ENCODE data around the gene PREX1.

PREX1 gene

GRCh38 chr20:48807586-48808381 is 20.0 kb downstream of the PREX1 start:
- no peak for DNase-seq

DNA sequence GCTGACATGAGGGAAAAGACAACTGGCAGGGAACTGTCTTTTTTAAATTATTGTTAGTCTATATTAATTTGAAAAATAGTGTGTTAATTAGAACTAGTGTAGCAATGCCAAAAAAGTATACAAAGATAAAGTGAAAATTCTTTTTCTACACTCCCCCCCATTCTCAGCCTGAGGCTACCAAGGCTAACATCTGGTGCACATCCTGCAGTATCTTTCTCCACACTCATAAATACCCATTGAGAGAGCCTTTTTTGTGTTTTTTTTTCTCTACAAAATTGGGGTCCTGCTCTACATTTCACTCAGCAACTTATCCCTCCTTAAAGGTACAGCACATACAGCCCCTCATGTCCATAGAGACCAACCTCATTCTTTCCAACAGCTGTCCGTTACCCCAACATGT is 20.7 kb downstream of the PREX1 start:
- no peak for DNase-seq

- DNase-seq, result no peak
These were observed 22.1 kb downstream of the PREX1 start for GRCh38 chr20:48805716-48806115.

DNA sequence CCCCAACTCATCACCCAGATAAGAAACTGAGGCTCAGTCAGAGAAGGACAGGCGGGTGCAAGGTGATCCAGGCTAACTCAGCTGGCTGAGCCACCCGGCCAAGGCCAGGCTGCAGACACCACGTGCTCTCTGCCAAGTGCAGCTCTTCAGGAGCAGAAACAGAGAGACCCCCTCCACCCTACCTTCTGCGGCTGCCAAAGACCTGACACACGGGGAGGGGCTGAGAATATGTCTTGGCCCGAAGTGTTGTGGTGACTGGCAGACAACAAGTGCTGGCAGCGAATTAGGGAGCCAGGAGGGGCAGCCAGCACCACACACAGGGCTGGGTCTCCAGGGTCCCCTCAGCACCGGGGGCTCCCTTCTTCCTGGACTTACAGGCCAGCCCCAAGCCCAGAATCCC is 22.5 kb downstream of the PREX1 start:
- DNase-seq, result no peak

- DNase-seq, result no peak
These were observed 23.4 kb downstream of the PREX1 start for GRCh38 chr20:48804300-48804980.

GRCh38 chr20:48803176-48804053 is 24.4 kb downstream of the PREX1 start:
- DNase-seq, result no peak

DNA sequence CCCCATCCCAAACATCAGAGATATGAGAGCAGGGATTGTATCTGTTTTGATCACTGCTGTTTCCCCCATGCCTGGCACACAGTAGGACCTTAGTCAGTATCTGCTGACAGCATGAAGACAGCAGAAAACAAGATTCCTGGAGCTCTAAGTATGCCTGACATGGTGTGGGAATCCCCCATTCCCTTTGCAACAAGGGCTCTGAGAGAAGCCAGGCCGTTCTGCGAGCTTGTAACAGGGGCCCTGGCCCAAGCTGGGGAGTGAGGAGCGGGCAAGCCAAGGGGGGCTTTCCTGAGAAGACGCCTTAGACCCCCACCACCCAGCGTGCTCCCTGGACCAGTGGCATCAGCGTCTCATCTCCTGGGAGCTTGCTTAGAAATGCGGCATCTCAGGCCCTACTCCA is 25.2 kb downstream of the PREX1 start:
- no peak for DNase-seq

- DNase-seq, result no peak
These were observed 25.6 kb downstream of the PREX1 start for GRCh38 chr20:48802216-48802615.

- DNase-seq, result no peak
These were observed 26.6 kb downstream of the PREX1 start for GRCh38 chr20:48801197-48801596.

GRCh38 chr20:48800177-48800576 is 27.6 kb downstream of the PREX1 start:
- DNase-seq, result no peak

DNA sequence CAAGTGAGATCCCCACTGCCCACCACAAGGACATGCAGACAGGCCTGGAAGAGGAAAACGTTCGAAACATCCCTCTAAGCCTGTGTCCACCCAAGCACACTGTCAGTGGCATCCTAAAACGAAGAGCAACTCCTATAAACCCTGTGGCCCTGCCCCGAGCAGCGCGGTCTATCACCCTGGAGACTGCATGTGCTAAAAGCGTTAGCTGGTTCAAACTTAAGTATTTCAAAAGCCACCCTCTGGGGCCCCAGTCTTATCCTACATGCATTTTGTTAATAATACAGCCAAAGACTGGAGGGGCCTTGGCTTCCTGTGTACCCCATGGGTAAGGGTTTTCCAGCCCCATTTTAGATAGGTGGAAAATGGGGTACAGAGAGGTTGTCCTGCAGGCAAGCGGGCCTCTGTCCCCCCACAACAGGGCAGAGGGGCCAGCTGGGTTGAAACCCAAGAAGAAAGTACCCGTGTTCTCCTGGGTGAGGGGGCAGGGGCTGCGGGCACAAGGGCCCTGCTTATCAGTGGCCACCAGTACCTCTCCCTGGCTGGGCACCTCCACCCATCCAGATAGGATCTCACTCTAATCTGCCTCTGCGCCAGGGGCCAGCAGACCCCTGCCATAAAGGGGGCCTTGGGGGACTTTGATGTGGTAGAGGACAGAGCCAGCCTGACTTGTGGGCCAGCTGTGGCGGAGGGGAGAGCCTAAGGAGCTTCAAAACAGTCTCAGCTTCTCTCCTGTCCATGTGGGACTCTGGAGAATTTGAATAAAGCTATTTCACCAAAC is 28.3 kb downstream of the PREX1 start:
- no peak for DNase-seq

- DNase-seq, result no peak
These were observed 29.7 kb downstream of the PREX1 start for GRCh38 chr20:48797850-48798747.

GRCh38 chr20:48797275-48797825 is 30.4 kb downstream of the PREX1 start:
- no peak for DNase-seq

- no peak for DNase-seq
These were observed 32.1 kb downstream of the PREX1 start for GRCh38 chr20:48795732-48796131.

DNA sequence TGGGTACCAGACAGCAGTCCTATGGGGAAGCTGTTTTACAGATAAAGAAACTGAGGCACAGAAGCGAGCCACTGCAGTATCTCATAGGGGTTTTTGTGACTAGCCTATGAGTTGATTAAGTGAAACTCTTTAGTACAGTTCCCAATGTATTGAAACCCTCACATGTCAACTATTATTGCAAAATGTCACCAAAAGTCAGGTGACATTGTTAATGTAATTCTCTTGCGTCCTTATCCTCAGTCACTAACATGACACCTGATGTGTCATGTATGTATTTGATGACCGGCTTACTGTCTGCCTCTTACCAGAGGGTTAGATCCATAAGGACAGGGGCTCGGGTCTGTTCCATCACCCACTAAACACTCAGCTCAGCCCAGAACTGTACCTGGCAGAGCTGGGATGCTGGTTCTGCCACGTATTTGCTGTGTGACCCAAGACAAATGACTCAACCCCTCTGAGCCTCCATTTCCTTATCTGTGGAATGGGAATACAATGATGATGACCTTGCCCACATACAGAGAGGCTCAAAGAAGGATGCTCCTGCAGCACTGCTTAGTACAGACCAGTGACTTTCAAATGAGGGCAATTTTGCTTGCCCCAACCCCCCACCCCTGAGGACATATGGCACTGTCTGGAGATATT is 32.9 kb downstream of the PREX1 start:
- no peak for DNase-seq

- no peak for DNase-seq
These were observed 33.4 kb downstream of the PREX1 start for GRCh38 chr20:48794360-48794759.

DNA sequence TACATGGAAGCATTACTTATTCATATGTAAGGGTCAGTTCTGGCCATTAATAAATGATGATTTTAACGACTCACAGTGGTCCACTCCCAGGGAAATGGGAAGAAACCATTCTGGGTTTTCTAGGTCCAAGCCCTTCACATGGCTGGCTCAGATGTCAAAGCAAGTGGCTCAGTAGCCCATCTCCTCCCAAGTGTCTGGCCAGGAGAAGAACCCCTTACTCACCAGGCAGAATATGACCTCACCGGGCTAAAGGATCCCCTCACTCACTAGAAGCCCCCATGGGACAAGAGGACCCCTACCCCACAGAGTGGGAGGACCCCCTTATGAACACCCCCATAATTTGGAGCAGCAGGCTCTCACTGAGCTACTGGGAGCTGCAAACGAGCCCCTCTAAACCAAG is 34.0 kb downstream of the PREX1 start:
- DNase-seq, result no peak

DNA sequence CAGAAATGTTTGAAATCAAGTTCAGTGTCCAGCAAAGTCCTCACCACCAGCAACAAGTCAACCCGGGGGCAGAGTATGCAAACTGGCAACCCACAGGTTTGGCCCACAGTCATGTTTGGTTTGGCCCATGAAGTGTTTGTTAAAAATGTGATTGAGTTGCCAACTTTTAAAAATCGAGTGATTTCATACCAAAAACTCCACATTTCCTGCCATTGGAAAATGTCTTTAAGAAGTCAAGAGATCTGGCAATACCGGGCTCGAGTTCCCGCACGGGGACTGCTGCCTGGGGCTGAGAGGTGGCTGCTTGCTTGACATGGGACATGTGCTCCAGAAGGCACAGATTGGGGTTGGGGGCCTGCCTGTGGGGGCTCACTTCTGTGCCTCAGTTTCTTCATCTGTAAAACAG is 36.1 kb downstream of the PREX1 start:
- DNase-seq, result no peak

GRCh38 chr20:48791014-48791413 is 36.8 kb downstream of the PREX1 start:
- DNase-seq, result no peak

- no peak for DNase-seq
These were observed 37.3 kb downstream of the PREX1 start for GRCh38 chr20:48790473-48791003.
